Calu3 (cell line): ENCODE measurements around the gene SF3A2. TPM values are rescaled to one million over a fixed set of nuclear protein-coding genes. Genes with fewer than 3 reads are reported as not detected.
A peak's percentile ranks its signal among the peaks of the same experiment; 100 is the strongest.

Source experiments
- BruUV-seq: library from RNA; stranded (reverse); fragments of 400-500 nt; replicated peaks from 2 replicates; lab custom pipeline; 2021; lab: Mats Ljungman, UMichigan
- CTCF ChIA-PET: fragments of 300-600 bp; sonication (Branson Sonifier 250); formaldehyde crosslinking; loops from one replicate; lab custom pipeline; 2022; ENCODE audit warnings: antibody characterized with exemption; lab: Charles Lee
- DNase-seq: peaks from one replicate; pipeline ENCODE4 v3.0.0; 2022
- H3K27ac Mint-ChIP-seq: one replicate; pipeline ENCODE4 v1.8.0; 2022; ENCODE audit warnings: mixed read lengths; ENCODE audit not compliant: unreplicated experiment
- H3K27me3 Mint-ChIP-seq: one replicate; pipeline ENCODE4 v1.8.0; 2022; ENCODE audit warnings: mixed read lengths; ENCODE audit not compliant: unreplicated experiment
- H3K36me3 Mint-ChIP-seq: one replicate; pipeline ENCODE4 v1.8.0; 2022; ENCODE audit warnings: mild to moderate bottlenecking, moderate library complexity, mixed read lengths; ENCODE audit not compliant: insufficient read depth, unreplicated experiment
- H3K4me1 Mint-ChIP-seq: one replicate; pipeline ENCODE4 v1.8.0; 2022; ENCODE audit warnings: mild to moderate bottlenecking, low read depth, mixed read lengths; ENCODE audit not compliant: unreplicated experiment
- H3K4me3 Mint-ChIP-seq: one replicate; pipeline ENCODE4 v1.8.0; 2022; ENCODE audit warnings: mild to moderate bottlenecking, low read depth, moderate library complexity, mixed read lengths; ENCODE audit not compliant: unreplicated experiment
- H3K9me3 Mint-ChIP-seq: one replicate; pipeline ENCODE4 v1.8.0; 2022; ENCODE audit warnings: low read depth, mixed read lengths; ENCODE audit not compliant: unreplicated experiment
- CTCF ChIP-seq: fragments of 200-600 bp; IDR thresholded peaks from one replicate; pipeline ENCODE4 v1.8.0; 2022; ENCODE audit warnings: antibody characterized with exemption; ENCODE audit not compliant: unreplicated experiment
- intact Hi-C: fragments of 100-400 bp; cut with micrococcal nuclease; formaldehyde crosslinking; loops from one replicate; pipeline ENCODE4 v1.10.0; 2022; ENCODE audit not compliant: unreplicated experiment
- total RNA-seq: library from RNA; stranded (reverse); gene quantifications from 2 replicates; pipeline ENCODE4 v1.2.3, GENCODE V29; 2022

SF3A2 gene
- total RNA-seq, 1 experiment from 2014 or later: 83.6 TPM

- TF ChIP-seq CTCF: no peak
- Mint-ChIP-seq H3K36me3 (peaks cover 26% of the 10 kb centered on the region), H3K9me3 (no peaks in the 10 kb centered on the region), H3K4me3 (no peak overlapping the region), H3K4me1 (peaks cover 23% of the 10 kb centered on the region), H3K27ac (no peak overlapping the region), H3K27me3 (no peaks in the 10 kb centered on the region)
- no peak for DNase-seq
- no TSS peak for BruUV-seq
- intact Hi-C loops: no loop called here
- CTCF ChIA-PET: no interaction called here
Observed at GRCh38 chr19:2244486-2244885, 7.9 kb downstream of the SF3A2 start.

- no peak overlapping the region for H3K27ac Mint-ChIP-seq
- peaks cover 25% of the 10 kb centered on the region for H3K36me3 Mint-ChIP-seq
- CTCF ChIA-PET: no interaction called here
- DNase-seq: no peak
- intact Hi-C loops: no loop called here
- no TSS peak for BruUV-seq
- TF ChIP-seq CTCF: no peak
- H3K27me3 Mint-ChIP-seq: no peaks in the 10 kb centered on the region
- no peaks in the 10 kb centered on the region for H3K9me3 Mint-ChIP-seq
- peaks cover 15% of the 10 kb centered on the region for H3K4me1 Mint-ChIP-seq
- no peak overlapping the region for H3K4me3 Mint-ChIP-seq
Observed at GRCh38 chr19:2245273-2245672, 8.6 kb downstream of the SF3A2 start.

GRCh38 chr19:2246014-2246620 lies 9.5 kb downstream of the SF3A2 start:
- Mint-ChIP-seq H3K4me3 (no peak overlapping the region), H3K27ac (no peak overlapping the region), H3K27me3 (no peaks in the 10 kb centered on the region), H3K9me3 (no peaks in the 10 kb centered on the region), H3K4me1 (peaks cover 6% of the 10 kb centered on the region), H3K36me3 (peaks cover 25% of the 10 kb centered on the region)
- no TSS peak for BruUV-seq
- no peak for TF ChIP-seq CTCF
- CTCF ChIA-PET: no interaction called here
- DNase-seq: no peak
- intact Hi-C loops: no loop called here

- peak; percentile 25 for DNase-seq
- H3K36me3 Mint-ChIP-seq: peaks cover 25% of the 10 kb centered on the region
- H3K27me3 Mint-ChIP-seq: no peaks in the 10 kb centered on the region
- no peak overlapping the region for H3K27ac Mint-ChIP-seq
- no TSS peak for BruUV-seq
- no peaks in the 10 kb centered on the region for H3K4me1 Mint-ChIP-seq
- intact Hi-C loops: no loop called here
- no peaks in the 10 kb centered on the region for H3K9me3 Mint-ChIP-seq
- no peak overlapping the region for H3K4me3 Mint-ChIP-seq
- CTCF ChIA-PET: no interaction called here
- TF ChIP-seq CTCF: no peak
Observed at GRCh38 chr19:2246801-2247361, 10.3 kb downstream of the SF3A2 start.
